Endothelial cell of umbilical vein (primary cell): ENCODE data around the gene SOX10. TPM values are rescaled to one million over a fixed set of nuclear protein-coding genes. Genes with fewer than 3 reads are reported as not detected.

Experiments used
- BruUV-seq: library from RNA; stranded (reverse); fragments of 400-500 nt; replicated peaks from 2 replicates; lab custom pipeline; 2021; lab: Mats Ljungman, UMichigan
- CTCF ChIA-PET: fragments of 300-600, 350-600 bp; sonication (Branson Sonifier 250); formaldehyde crosslinking; loops from one replicate; lab custom pipeline; 2021; ENCODE audit warnings: antibody characterized with exemption, inconsistent platforms; lab: Charles Lee
- POLR2A ChIA-PET: fragments of 300-600, 350-600 bp; sonication (Branson Sonifier 250); formaldehyde crosslinking; loops from one replicate; lab custom pipeline; 2021; ENCODE audit warnings: antibody characterized with exemption, inconsistent platforms; lab: Charles Lee
- DNase-seq: peaks from one replicate; pipeline ENCODE4 v3.0.0-alpha.2; 2011; ENCODE audit warnings: low read depth, low spot score
- FAIRE-seq: peaks from 2 replicates; lab custom pipeline; 2011; peaks lifted over from hg19 to GRCh38; lab: Jason Lieb, UNC
- H2AFZ ChIP-seq: 2 replicates; pipeline ENCODE4 v1.6.0; 2012; ENCODE audit warnings: low read depth, low read length, control low read depth, inconsistent platforms
- H3K27ac ChIP-seq: 2 replicates; pipeline ENCODE4 v1.5.1; 2011; ENCODE audit warnings: low read depth, mild to moderate bottlenecking, control low read depth, low read length, moderate library complexity; ENCODE audit not compliant: insufficient read depth
- H3K27me3 ChIP-seq, 2 experiments: 2 replicates each; pipeline versions ENCODE4 v1.6.0 to v1.6.1; 2011; ENCODE audit warnings: low read length in 2 of 2, mixed read lengths in 1 of 2; ENCODE audit not compliant: control insufficient read depth in 2 of 2, insufficient read depth in 2 of 2
- H3K36me3 ChIP-seq, 2 experiments: 2 replicates in 1 of 2; 3 replicates in 1 of 2; pipeline ENCODE4 v1.5.1; 2011; ENCODE audit warnings: low read length in 2 of 2, mild to moderate bottlenecking in 1 of 2, moderate library complexity in 1 of 2; ENCODE audit not compliant: control insufficient read depth in 2 of 2, insufficient read depth in 2 of 2; ENCODE audit errors: extremely low read depth in 1 of 2
- H3K4me1 ChIP-seq: 3 replicates; pipeline ENCODE4 v1.5.1; 2011; ENCODE audit warnings: mild to moderate bottlenecking, low read length; ENCODE audit not compliant: control insufficient read depth, insufficient read depth; ENCODE audit errors: extremely low read depth
- H3K4me2 ChIP-seq: 2 replicates; pipeline ENCODE4 v1.6.1; 2011; ENCODE audit warnings: low read length, control low read depth, mixed read lengths; ENCODE audit not compliant: insufficient read depth
- H3K4me3 ChIP-seq, 3 experiments: fragments of 200-600 bp in 1 of 3; sonication (generic), shearing (Covaris generic) in 1 of 3; replicated peaks in 1 of 3; 2 replicates each; pipeline ENCODE4 v1.5.1; 2011 to 2016; ENCODE audit warnings: control low read depth in 3 of 3, low read length in 3 of 3, mild to moderate bottlenecking in 2 of 3, inconsistent platforms in 1 of 3, low read depth in 1 of 3, moderate library complexity in 1 of 3; ENCODE audit not compliant: insufficient read depth in 1 of 3
- H3K79me2 ChIP-seq: 2 replicates; pipeline ENCODE4 v1.6.0; 2012; ENCODE audit warnings: low read length, inconsistent platforms; ENCODE audit not compliant: control insufficient read depth, insufficient read depth
- H3K9ac ChIP-seq: replicated peaks from 2 replicates; pipeline ENCODE3; 2011; ENCODE audit warnings: low read length, control low read depth; ENCODE audit not compliant: insufficient read depth; ENCODE audit errors: extremely low read depth
- H3K9me1 ChIP-seq: replicated peaks from 3 replicates; pipeline ENCODE4 v1.6.0; 2011; ENCODE audit warnings: mild to moderate bottlenecking, low read length; ENCODE audit not compliant: control insufficient read depth, insufficient read depth; ENCODE audit errors: extremely low read depth
- H3K9me3 ChIP-seq: replicated peaks from 2 replicates; pipeline ENCODE4 v1.5.1; 2012; ENCODE audit warnings: low read length, inconsistent platforms; ENCODE audit not compliant: control insufficient read depth, insufficient read depth
- H4K20me1 ChIP-seq: replicated peaks from 2 replicates; pipeline ENCODE3; 2011; ENCODE audit warnings: mild to moderate bottlenecking, low read length; ENCODE audit not compliant: control insufficient read depth, insufficient read depth; ENCODE audit errors: extremely low read depth
- EZH2 ChIP-seq: IDR thresholded peaks from 2 replicates; pipeline ENCODE4 v1.6.1; 2012; ENCODE audit warnings: borderline replicate concordance, low read depth, mild to moderate bottlenecking, moderate library complexity, low read length, inconsistent platforms; ENCODE audit not compliant: severe bottlenecking
- FOS ChIP-seq: IDR thresholded peaks from 2 replicates; pipeline ENCODE4 v1.6.1; 2011; ENCODE audit warnings: mild to moderate bottlenecking, low read length, moderate library complexity, borderline replicate concordance; ENCODE audit not compliant: insufficient read depth
- GATA2 ChIP-seq: IDR thresholded peaks from 2 replicates; pipeline ENCODE4 v1.7.0; 2011; ENCODE audit warnings: low read depth, mild to moderate bottlenecking, moderate library complexity, mixed read lengths, low read length; ENCODE audit not compliant: insufficient read length, insufficient read depth
- JUN ChIP-seq: IDR thresholded peaks from 2 replicates; pipeline ENCODE4 v1.6.1; 2011; ENCODE audit warnings: borderline replicate concordance, low read depth; ENCODE audit not compliant: insufficient read length, insufficient read depth
- MAX ChIP-seq: IDR thresholded peaks from 2 replicates; pipeline ENCODE4 v1.6.1; 2011; ENCODE audit not compliant: insufficient read depth, insufficient read length
- MYC ChIP-seq: IDR thresholded peaks from one replicate; pipeline ENCODE4 v1.6.1; 2011; ENCODE audit warnings: mild to moderate bottlenecking, low read depth, low read length
- POLR2A ChIP-seq: IDR thresholded peaks from 2 replicates; pipeline ENCODE4 v1.6.1; 2012; ENCODE audit warnings: low read depth, mild to moderate bottlenecking, control low read depth, low read length
- POLR2AphosphoS5 ChIP-seq: IDR thresholded peaks from 2 replicates; pipeline ENCODE4 v1.6.1; 2012; ENCODE audit warnings: low read depth, mild to moderate bottlenecking, control low read depth, low read length, moderate library complexity; ENCODE audit not compliant: insufficient read depth
- dilution Hi-C: fragments of 300-500 bp; cut with MboI; formaldehyde crosslinking; loops from one replicate; pipeline ENCODE4 v1.15.0; 2019; ENCODE audit warnings: low sequenced_read_pairs; ENCODE audit not compliant: extremely low pct_ligation_motif_present
- intact Hi-C: fragments of 100-400 bp; cut with micrococcal nuclease; formaldehyde crosslinking; loops from one replicate; pipeline ENCODE4 v1.10.0; 2022
- polyA plus RNA-seq, 4 experiments: library from polyadenylated mRNA; depleted of rRNA in 3 of 4; stranded (reverse) in 3 of 4; unstranded in 1 of 4; fragments of >200 nt; gene quantifications; 2 replicates each; pipeline versions ENCODE4 v1.2.1 to v1.2.3, GENCODE V29; 2011 to 2012; ENCODE audit warnings: missing spikeins in 1 of 4
- total RNA-seq: library from RNA; stranded (reverse); gene quantifications from 2 replicates; pipeline ENCODE4 v1.2.3, GENCODE V29; 2021

The SOX10 gene
- total and polyA plus RNA-seq, 2 donors (not counting 3 experiments of a cell fraction or from before 2014, with no cell fraction given), result not detected

- dilution Hi-C loops (no loop called here), intact Hi-C loops (no loop called here)
- no peaks in the 10 kb centered on the region for H3K27me3 ChIP-seq
- BruUV-seq, result no TSS peak
- ChIA-PET POLR2A (no interaction called here), CTCF (interaction anchor here (1.3 kb wide), 2 partner anchors 12 to 20 kb away, joined by 3 read pairs; no protein-coding TSS in a partner anchor)
- no peaks in the 10 kb centered on the region for H3K36me3 ChIP-seq
- no peaks in the 10 kb centered on the region for H3K4me1 ChIP-seq
- H3K9me1 ChIP-seq, result no peaks in the 10 kb centered on the region
- H3K9ac ChIP-seq, result no peak overlapping the region
- H2AFZ ChIP-seq, result no peak overlapping the region
- FAIRE-seq (no peak), DNase-seq (no peak)
- no peaks in the 10 kb centered on the region for H3K79me2 ChIP-seq
- no peaks in the 10 kb centered on the region for H3K9me3 ChIP-seq
- H3K27ac ChIP-seq, result no peak overlapping the region
- no peak for TF ChIP-seq MAX
- TF ChIP-seq POLR2AphosphoS5, result no peak
- TF ChIP-seq FOS, result no peak
- TF ChIP-seq EZH2, result no peak
- no peak for TF ChIP-seq JUN
- TF ChIP-seq MYC, result no peak
- TF ChIP-seq POLR2A, result no peak
- no peak for TF ChIP-seq GATA2
- H4K20me1 ChIP-seq, result no peaks in the 10 kb centered on the region
- H3K4me2 ChIP-seq, result no peak overlapping the region
- H3K4me3 ChIP-seq, result no peak overlapping the region
Observed at GRCh38 chr22:37991731-37992442, 7.5 kb upstream of the SOX10 start.
